ENCODE data around the gene GOLGA8T.
"Not testable (repeated sequence)": the region's sequence is repeated elsewhere in the genome, so short reads cannot be mapped to it uniquely, and the experiment has no call there.

DNA sequence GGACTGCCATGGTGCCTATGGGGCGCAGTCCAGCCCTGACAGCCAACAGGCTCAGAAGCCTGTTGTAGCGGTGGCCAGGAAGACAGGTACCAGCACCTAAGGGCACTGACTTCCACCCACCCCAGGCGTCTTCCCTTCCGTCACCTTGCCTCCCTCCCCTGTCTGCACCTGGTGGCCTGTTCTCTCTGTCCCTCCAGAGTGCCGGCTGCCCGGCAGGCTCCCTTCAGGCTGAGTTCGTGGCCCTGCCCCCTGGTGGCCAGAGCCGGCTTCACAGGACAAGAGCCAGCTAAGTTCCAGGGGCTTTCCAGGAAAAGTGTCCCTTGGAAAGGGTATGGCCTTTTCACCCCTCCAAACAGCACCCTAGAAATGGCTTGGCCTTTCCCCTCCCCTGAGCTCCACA, 15.0 kb downstream of the GOLGA8T start:
- TF ChIP-seq, protein P1, sequence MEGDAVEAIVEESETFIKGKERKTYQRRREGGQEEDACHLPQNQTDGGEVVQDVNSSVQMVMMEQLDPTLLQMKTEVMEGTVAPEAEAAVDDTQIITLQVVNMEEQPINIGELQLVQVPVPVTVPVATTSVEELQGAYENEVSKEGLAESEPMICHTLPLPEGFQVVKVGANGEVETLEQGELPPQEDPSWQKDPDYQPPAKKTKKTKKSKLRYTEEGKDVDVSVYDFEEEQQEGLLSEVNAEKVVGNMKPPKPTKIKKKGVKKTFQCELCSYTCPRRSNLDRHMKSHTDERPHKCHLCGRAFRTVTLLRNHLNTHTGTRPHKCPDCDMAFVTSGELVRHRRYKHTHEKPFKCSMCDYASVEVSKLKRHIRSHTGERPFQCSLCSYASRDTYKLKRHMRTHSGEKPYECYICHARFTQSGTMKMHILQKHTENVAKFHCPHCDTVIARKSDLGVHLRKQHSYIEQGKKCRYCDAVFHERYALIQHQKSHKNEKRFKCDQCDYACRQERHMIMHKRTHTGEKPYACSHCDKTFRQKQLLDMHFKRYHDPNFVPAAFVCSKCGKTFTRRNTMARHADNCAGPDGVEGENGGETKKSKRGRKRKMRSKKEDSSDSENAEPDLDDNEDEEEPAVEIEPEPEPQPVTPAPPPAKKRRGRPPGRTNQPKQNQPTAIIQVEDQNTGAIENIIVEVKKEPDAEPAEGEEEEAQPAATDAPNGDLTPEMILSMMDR (IDR thresholded peaks at IDR 0.05; ENCODE audit: low read length), result not testable (repeated sequence)
- not testable (repeated sequence) for TF ChIP-seq EZH2 (optimal IDR thresholded peaks at IDR 0.05; ENCODE audit: low read depth, low read length); EZH2phosphoT487 (IDR thresholded peaks at IDR 0.05; ENCODE audit: low read length)
